ENCODE results near the gene DGKI. TPM values are rescaled to one million over a fixed set of nuclear protein-coding genes. Genes with fewer than 3 reads are reported as not detected.

Gene DGKI
- total and polyA plus RNA-seq, 2 of the 4 experiments (the other 2 are of a cell fraction) = 3.9 to 15.8 TPM

GRCh38 chr7:137870078-137870477, 23.3 kb upstream of the DGKI start:
- no peak overlapping the region for H3K9ac ChIP-seq (ENCODE audit: low read depth, low read length)
- no peak overlapping the region for H2AK5ac ChIP-seq (ENCODE audit: low read depth, low read length)
- H3K56ac ChIP-seq (ENCODE audit: extremely low read depth, insufficient read depth, low read length) = no peak overlapping the region
- H2BK15ac ChIP-seq (ENCODE audit: low read depth, low read length) = no peak overlapping the region
- TF ChIP-seq MAFK (IDR thresholded peaks at IDR 0.05; ENCODE audit: low read depth, low read length) (peak; percentile 71), SMC3 (IDR thresholded peaks at IDR 0.05; ENCODE audit: low read depth, low read length) (no peak)
- CTCF ChIA-PET = interaction anchor here (1.0 kb wide), 1 partner anchor 214 kb away, joined by 3 read pairs; no protein-coding TSS in a partner anchor
- no peak overlapping the region for H2AFZ ChIP-seq (replicated peaks; ENCODE audit: low read length, poor library complexity)
- H3K9me3 ChIP-seq (ENCODE audit: control insufficient read depth, insufficient read depth, low read length) = no peaks in the 10 kb centered on the region
- no peak overlapping the region for H2AK9ac ChIP-seq (replicated peaks; ENCODE audit: low read depth, low read length, poor library complexity)
- no CpG with 5 or more reads among the region's 1 CpG for WGBS, 2 experiments (ENCODE audit: extremely low coverage in 2 of 2, insufficient read length in 1 of 2)
- no peak overlapping the region for H2BK120ac ChIP-seq (ENCODE audit: low read depth, low read length)
- POLR2A ChIA-PET (ENCODE audit: unreplicated experiment) = no interaction called here
- in situ Hi-C loops (cut with MboI; ENCODE audit: low sequenced_read_pairs) (no loop called here), intact Hi-C loops (cut with micrococcal nuclease) (no loop called here), dilution Hi-C loops (cut with HindIII; ENCODE audit: low sequenced_read_pairs, unreplicated experiment) (no loop called here)
- H3K9me1 ChIP-seq (ENCODE audit: insufficient read depth, low read length) = peaks cover 17% of the 10 kb centered on the region
- H3K4me2 ChIP-seq (ENCODE audit: low read depth, low read length) = no peak overlapping the region
- H3K18ac ChIP-seq (ENCODE audit: low read depth, low read length) = no peak overlapping the region
- no peak overlapping the region for H3K4ac ChIP-seq (ENCODE audit: low read depth, low read length)
- peaks cover 4% of the 10 kb centered on the region; the same call in 1 of the 2 replicates for H4K20me1 ChIP-seq (ENCODE audit: insufficient read depth, low read length)
- H2BK5ac ChIP-seq (ENCODE audit: low read depth, low read length, poor library complexity, severe bottlenecking) = no peak overlapping the region
- H3K4me3 ChIP-seq (ENCODE audit: insufficient read depth, low read depth, low read length) = no peak overlapping the region
- H3K23ac ChIP-seq (ENCODE audit: low read depth, low read length) = no peak overlapping the region
- peaks cover 8% of the 10 kb centered on the region for H3K4me1 ChIP-seq (ENCODE audit: control insufficient read depth, insufficient read depth, low read length)
- H3K27me3 ChIP-seq (ENCODE audit: control insufficient read depth, insufficient read depth, low read length) = no peaks in the 10 kb centered on the region
- H4K91ac ChIP-seq (ENCODE audit: insufficient read depth, low read depth, low read length) = no peak overlapping the region
- peaks cover 14 to 41% of the 10 kb centered on the region in 2 experiments for H3K79me1 ChIP-seq (ENCODE audit: low read depth in 1 of 2, low read length in 2 of 2)
- no peak overlapping the region for H3K27ac ChIP-seq (ENCODE audit: insufficient read depth, low read length)
- H3K14ac ChIP-seq (replicated peaks; ENCODE audit: low read depth, low read length) = no peak overlapping the region
- no peak overlapping the region for H4K5ac ChIP-seq (ENCODE audit: low read depth, low read length)
- no TSS peak for BruUV-seq (replicated peaks)
- H4K8ac ChIP-seq (ENCODE audit: low read depth in 2 of 2, low read length in 2 of 2) = no peak overlapping the region
- H2BK20ac ChIP-seq (ENCODE audit: low read depth, low read length) = no peak overlapping the region
- ATAC-seq (ENCODE audit: low read depth) = no peak
- peaks cover 21% of the 10 kb centered on the region for H3K36me3 ChIP-seq (ENCODE audit: control insufficient read depth, insufficient read depth, low read length)
- no peak for DNase-seq
